ENCODE results near the gene POMT2. TPM values are rescaled to one million over a fixed set of nuclear protein-coding genes. Genes with fewer than 3 reads are reported as not detected.

Gene POMT2
- total RNA-seq, 2 experiments from 2014 or later, result 5.9 to 31.4 TPM

- H3K4me3 ChIP-seq (ENCODE audit: low read depth, low read length, poor library complexity, severe bottlenecking), result no peak overlapping the region
- POLR2A ChIA-PET, result interaction anchor here (0.8 to 1.3 kb wide), 2 partner anchors 13 to 23 kb away, joined by 3 to 6 read pairs; no protein-coding TSS in a partner anchor
- DNase-seq (ENCODE audit: low spot score), result peak; percentile 18
- H3K4me1 ChIP-seq (ENCODE audit: insufficient read depth, low read length, poor library complexity, severe bottlenecking), result no peaks in the 10 kb centered on the region
- CTCF ChIA-PET (ENCODE audit: unreplicated experiment), result no interaction called here
- no peaks in the 10 kb centered on the region for H3K79me2 ChIP-seq (ENCODE audit: insufficient read depth, low read depth, low read length)
- no peak overlapping the region for H3K27ac ChIP-seq (ENCODE audit: low read depth, low read length, poor library complexity, severe bottlenecking)
- H3K9me3 ChIP-seq (ENCODE audit: low read length), result no peaks in the 10 kb centered on the region
- H3K4me2 ChIP-seq (ENCODE audit: low read length), result no peak overlapping the region
- H4K20me1 ChIP-seq (ENCODE audit: insufficient read depth, low read length), result no peaks in the 10 kb centered on the region
- no peaks in the 10 kb centered on the region for H3K9me2 ChIP-seq (ENCODE audit: insufficient read depth, low read length)
- peaks cover 18% of the 10 kb centered on the region; the same call in 1 of the 2 replicates for H3K36me3 ChIP-seq (ENCODE audit: insufficient read depth, low read length)
- no TSS peak for BruUV-seq (replicated peaks)
- H2AFZ ChIP-seq (ENCODE audit: low read length), result no peak overlapping the region
- intact Hi-C loops (cut with micrococcal nuclease; ENCODE audit: unreplicated experiment), result no loop called here
- TF ChIP-seq, protein P1, sequence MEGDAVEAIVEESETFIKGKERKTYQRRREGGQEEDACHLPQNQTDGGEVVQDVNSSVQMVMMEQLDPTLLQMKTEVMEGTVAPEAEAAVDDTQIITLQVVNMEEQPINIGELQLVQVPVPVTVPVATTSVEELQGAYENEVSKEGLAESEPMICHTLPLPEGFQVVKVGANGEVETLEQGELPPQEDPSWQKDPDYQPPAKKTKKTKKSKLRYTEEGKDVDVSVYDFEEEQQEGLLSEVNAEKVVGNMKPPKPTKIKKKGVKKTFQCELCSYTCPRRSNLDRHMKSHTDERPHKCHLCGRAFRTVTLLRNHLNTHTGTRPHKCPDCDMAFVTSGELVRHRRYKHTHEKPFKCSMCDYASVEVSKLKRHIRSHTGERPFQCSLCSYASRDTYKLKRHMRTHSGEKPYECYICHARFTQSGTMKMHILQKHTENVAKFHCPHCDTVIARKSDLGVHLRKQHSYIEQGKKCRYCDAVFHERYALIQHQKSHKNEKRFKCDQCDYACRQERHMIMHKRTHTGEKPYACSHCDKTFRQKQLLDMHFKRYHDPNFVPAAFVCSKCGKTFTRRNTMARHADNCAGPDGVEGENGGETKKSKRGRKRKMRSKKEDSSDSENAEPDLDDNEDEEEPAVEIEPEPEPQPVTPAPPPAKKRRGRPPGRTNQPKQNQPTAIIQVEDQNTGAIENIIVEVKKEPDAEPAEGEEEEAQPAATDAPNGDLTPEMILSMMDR (conservative IDR thresholded peaks at IDR 0.05; ENCODE audit: low read length), result peak; percentile 27; the same call in 1 of the 2 replicates
- no peak for TF ChIP-seq EZH2phosphoT487 (IDR thresholded peaks at IDR 0.05; ENCODE audit: borderline replicate concordance, low read depth, low read length)
Measured at GRCh38 chr14:77290705-77291104, 30.0 kb downstream of the POMT2 start.

DNA sequence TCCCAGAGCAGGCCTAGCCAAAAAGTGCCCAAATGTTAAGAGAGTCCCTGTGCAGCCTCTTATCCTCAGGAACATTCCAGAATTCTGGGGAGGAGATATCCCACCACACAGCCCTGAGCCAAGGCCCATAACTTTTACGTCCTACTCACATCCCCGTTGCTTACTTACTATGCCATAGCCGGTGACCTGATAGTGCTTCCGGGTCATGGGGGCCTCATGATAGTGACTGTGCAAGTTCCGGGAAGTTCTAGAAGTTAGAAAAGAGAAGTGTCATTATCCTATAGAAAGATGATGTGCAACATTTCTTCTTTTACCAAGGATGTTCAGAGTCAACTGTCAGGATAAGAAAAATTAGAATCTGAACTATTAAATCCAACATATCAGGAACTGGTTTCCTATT lies 34.1 kb downstream of the POMT2 start:
- Histone ChIP-seq H3K9me3 (ENCODE audit: low read length) (no peaks in the 10 kb centered on the region), H3K4me1 (ENCODE audit: insufficient read depth, low read length, poor library complexity, severe bottlenecking) (no peaks in the 10 kb centered on the region), H4K20me1 (ENCODE audit: insufficient read depth, low read length) (no peaks in the 10 kb centered on the region), H2AFZ (ENCODE audit: low read length) (no peak overlapping the region), H3K79me2 (ENCODE audit: insufficient read depth, low read depth, low read length) (no peaks in the 10 kb centered on the region), H3K4me3 (ENCODE audit: low read depth, low read length, poor library complexity, severe bottlenecking) (no peak overlapping the region), H3K9me2 (ENCODE audit: insufficient read depth, low read length) (no peaks in the 10 kb centered on the region), H3K27ac (ENCODE audit: low read depth, low read length, poor library complexity, severe bottlenecking) (no peak overlapping the region), H3K4me2 (ENCODE audit: low read length) (no peak overlapping the region), H3K36me3 (ENCODE audit: insufficient read depth, low read length) (peaks cover 25% of the 10 kb centered on the region)
- BruUV-seq (replicated peaks), result no TSS peak
- TF ChIP-seq, protein P1 (conservative IDR thresholded peaks at IDR 0.05; ENCODE audit: low read length), result no peak
- no peak for TF ChIP-seq EZH2phosphoT487 (IDR thresholded peaks at IDR 0.05; ENCODE audit: borderline replicate concordance, low read depth, low read length)
- no peak for DNase-seq (ENCODE audit: low spot score)
- ChIA-PET POLR2A (interaction anchor here (0.7 kb wide), 1 partner anchor 164 kb away, joined by 3 read pairs; no protein-coding TSS in a partner anchor), CTCF (ENCODE audit: unreplicated experiment) (no interaction called here)
- intact Hi-C loops (cut with micrococcal nuclease; ENCODE audit: unreplicated experiment), result no loop called here

DNA sequence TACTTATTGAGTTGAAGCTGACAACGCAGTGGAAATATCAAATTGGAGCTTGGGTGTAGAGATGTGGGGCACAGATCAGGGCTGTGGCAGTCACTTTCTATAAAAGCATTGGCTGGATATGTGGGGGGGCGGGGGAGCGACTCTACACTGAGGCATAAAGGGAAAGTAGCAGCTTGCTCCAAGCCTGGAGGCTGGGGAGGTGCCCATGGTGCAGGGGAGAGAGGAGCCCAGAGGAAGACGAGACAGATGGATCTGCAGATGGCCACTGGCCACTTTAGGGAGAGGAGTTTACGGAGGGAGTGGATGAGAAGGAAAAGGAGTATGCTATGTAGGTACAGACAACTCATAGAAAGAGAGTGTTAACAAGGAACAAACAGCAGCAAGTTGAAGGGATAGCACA lies 36.2 kb downstream of the POMT2 start:
- Histone ChIP-seq H3K36me3 (ENCODE audit: insufficient read depth, low read length) (peaks cover 25% of the 10 kb centered on the region), H3K9me2 (ENCODE audit: insufficient read depth, low read length) (no peaks in the 10 kb centered on the region), H3K4me2 (ENCODE audit: low read length) (no peak overlapping the region), H3K27ac (ENCODE audit: low read depth, low read length, poor library complexity, severe bottlenecking) (no peak overlapping the region), H3K4me1 (ENCODE audit: insufficient read depth, low read length, poor library complexity, severe bottlenecking) (no peaks in the 10 kb centered on the region), H3K9me3 (ENCODE audit: low read length) (no peaks in the 10 kb centered on the region), H3K79me2 (ENCODE audit: insufficient read depth, low read depth, low read length) (no peaks in the 10 kb centered on the region), H3K4me3 (ENCODE audit: low read depth, low read length, poor library complexity, severe bottlenecking) (no peak overlapping the region), H4K20me1 (ENCODE audit: insufficient read depth, low read length) (no peaks in the 10 kb centered on the region), H2AFZ (ENCODE audit: low read length) (no peak overlapping the region)
- TF ChIP-seq, protein P1 (conservative IDR thresholded peaks at IDR 0.05; ENCODE audit: low read length), result no peak
- no peak for TF ChIP-seq EZH2phosphoT487 (IDR thresholded peaks at IDR 0.05; ENCODE audit: borderline replicate concordance, low read depth, low read length)
- POLR2A ChIA-PET, result interaction anchor here (0.6 to 1.0 kb wide), 3 partner anchors 9 to 226 kb away, joined by 3 to 4 read pairs (median 3); partner anchors contain the start of gene GSTZ1
- no peak for DNase-seq (ENCODE audit: low spot score)
- intact Hi-C loops (cut with micrococcal nuclease; ENCODE audit: unreplicated experiment), result no loop called here
- no TSS peak for BruUV-seq (replicated peaks)
- CTCF ChIA-PET (ENCODE audit: unreplicated experiment), result no interaction called here
